ENCODE data around the gene CADM1. TPM values are rescaled to one million over a fixed set of nuclear protein-coding genes. Genes with fewer than 3 reads are reported as not detected.

The CADM1 gene
- total and polyA plus RNA-seq, 4 donors: 13.0 to 40.6 (median 28.9) TPM

GRCh38 chr11:115313224-115313838, 190.9 kb downstream of the CADM1 start:
- Histone ChIP-seq H3K9me3 (ENCODE audit: control insufficient read depth in 4 of 4, low read length in 3 of 4) (no peaks in the 10 kb centered on the region), H3K4me1 (ENCODE audit: control insufficient read depth in 4 of 4, insufficient read depth in 4 of 4, low read length in 3 of 4) (no peaks in the 10 kb centered on the region), H3K36me3 (ENCODE audit: control insufficient read depth in 4 of 4, insufficient read depth in 3 of 4, low read depth in 1 of 4, low read length in 3 of 4) (no peaks in the 10 kb centered on the region), H3K4me3 (ENCODE audit: low read depth in 1 of 3, low read length in 3 of 3) (no peak overlapping the region), H3K27me3 (ENCODE audit: control insufficient read depth in 4 of 4, insufficient read depth in 4 of 4, low read length in 3 of 4) (no peaks in the 10 kb centered on the region), H3K9ac (ENCODE audit: low read depth in 1 of 2, low read length in 2 of 2) (no peak overlapping the region), H3K27ac (ENCODE audit: low read depth in 1 of 2, low read length in 2 of 2) (no peak overlapping the region)
- no peak for DNase-seq (ENCODE audit: low spot score)
- 92% methylated on average over 2 of the region's 2 CpGs for WGBS
- TF ChIP-seq RAD21 (IDR thresholded peaks at IDR 0.05) (no peak), FOXA1 (IDR thresholded peaks at IDR 0.05) (no peak), SP1 (IDR thresholded peaks at IDR 0.05) (no peak), YY1 (IDR thresholded peaks at IDR 0.05) (no peak), NR2F2 (IDR thresholded peaks at IDR 0.05) (no peak), JUND (IDR thresholded peaks at IDR 0.05) (no peak), FOXA2 (IDR thresholded peaks at IDR 0.05) (no peak), EGR1 (IDR thresholded peaks at IDR 0.05; ENCODE audit: low read depth in 2 of 2) (no peak), HNF4A (conservative IDR thresholded peaks at IDR 0.05) (no peak), TAF1 (conservative IDR thresholded peaks at IDR 0.05) (no peak)
- TF ChIP-seq, protein P1, sequence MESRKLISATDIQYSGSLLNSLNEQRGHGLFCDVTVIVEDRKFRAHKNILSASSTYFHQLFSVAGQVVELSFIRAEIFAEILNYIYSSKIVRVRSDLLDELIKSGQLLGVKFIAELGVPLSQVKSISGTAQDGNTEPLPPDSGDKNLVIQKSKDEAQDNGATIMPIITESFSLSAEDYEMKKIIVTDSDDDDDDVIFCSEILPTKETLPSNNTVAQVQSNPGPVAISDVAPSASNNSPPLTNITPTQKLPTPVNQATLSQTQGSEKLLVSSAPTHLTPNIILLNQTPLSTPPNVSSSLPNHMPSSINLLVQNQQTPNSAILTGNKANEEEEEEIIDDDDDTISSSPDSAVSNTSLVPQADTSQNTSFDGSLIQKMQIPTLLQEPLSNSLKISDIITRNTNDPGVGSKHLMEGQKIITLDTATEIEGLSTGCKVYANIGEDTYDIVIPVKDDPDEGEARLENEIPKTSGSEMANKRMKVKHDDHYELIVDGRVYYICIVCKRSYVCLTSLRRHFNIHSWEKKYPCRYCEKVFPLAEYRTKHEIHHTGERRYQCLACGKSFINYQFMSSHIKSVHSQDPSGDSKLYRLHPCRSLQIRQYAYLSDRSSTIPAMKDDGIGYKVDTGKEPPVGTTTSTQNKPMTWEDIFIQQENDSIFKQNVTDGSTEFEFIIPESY (IDR thresholded peaks at IDR 0.05): no peak
- TF ChIP-seq, protein P2, sequence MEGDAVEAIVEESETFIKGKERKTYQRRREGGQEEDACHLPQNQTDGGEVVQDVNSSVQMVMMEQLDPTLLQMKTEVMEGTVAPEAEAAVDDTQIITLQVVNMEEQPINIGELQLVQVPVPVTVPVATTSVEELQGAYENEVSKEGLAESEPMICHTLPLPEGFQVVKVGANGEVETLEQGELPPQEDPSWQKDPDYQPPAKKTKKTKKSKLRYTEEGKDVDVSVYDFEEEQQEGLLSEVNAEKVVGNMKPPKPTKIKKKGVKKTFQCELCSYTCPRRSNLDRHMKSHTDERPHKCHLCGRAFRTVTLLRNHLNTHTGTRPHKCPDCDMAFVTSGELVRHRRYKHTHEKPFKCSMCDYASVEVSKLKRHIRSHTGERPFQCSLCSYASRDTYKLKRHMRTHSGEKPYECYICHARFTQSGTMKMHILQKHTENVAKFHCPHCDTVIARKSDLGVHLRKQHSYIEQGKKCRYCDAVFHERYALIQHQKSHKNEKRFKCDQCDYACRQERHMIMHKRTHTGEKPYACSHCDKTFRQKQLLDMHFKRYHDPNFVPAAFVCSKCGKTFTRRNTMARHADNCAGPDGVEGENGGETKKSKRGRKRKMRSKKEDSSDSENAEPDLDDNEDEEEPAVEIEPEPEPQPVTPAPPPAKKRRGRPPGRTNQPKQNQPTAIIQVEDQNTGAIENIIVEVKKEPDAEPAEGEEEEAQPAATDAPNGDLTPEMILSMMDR (IDR thresholded peaks at IDR 0.05; ENCODE audit: low read depth, low read length, missing input control): no peak
- TF ChIP-seq, protein P3, sequence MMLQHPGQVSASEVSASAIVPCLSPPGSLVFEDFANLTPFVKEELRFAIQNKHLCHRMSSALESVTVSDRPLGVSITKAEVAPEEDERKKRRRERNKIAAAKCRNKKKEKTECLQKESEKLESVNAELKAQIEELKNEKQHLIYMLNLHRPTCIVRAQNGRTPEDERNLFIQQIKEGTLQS (IDR thresholded peaks at IDR 0.05): no peak
- TF ChIP-seq, protein P4, sequence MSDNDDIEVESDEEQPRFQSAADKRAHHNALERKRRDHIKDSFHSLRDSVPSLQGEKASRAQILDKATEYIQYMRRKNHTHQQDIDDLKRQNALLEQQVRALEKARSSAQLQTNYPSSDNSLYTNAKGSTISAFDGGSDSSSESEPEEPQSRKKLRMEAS (IDR thresholded peaks at IDR 0.05): no peak

DNA sequence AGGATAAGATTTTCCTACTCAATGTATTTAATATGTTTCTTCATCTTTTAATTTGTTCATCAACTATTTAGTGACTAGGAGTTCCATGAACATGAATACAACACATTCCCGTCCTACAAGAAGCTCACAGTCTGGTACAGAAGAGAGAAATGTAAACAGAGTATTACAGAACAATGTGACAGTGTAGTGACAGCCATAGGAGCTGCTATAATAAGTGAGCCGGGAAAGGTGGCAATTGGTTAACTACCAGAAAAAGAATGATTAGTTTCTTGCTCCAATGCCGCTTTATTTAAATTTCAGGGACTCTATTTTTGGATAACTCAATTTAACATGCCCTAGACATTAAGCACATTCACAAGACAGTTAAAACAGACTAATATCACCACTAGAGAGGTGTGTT, 192.3 kb downstream of the CADM1 start:
- no peak overlapping the region for H3K27ac ChIP-seq (ENCODE audit: low read depth in 1 of 2, low read length in 2 of 2)
- H3K36me3 ChIP-seq (ENCODE audit: control insufficient read depth in 4 of 4, insufficient read depth in 3 of 4, low read depth in 1 of 4, low read length in 3 of 4): no peaks in the 10 kb centered on the region
- no peaks in the 10 kb centered on the region for H3K4me1 ChIP-seq (ENCODE audit: control insufficient read depth in 4 of 4, insufficient read depth in 4 of 4, low read length in 3 of 4)
- H3K9me3 ChIP-seq (ENCODE audit: control insufficient read depth in 4 of 4, low read length in 3 of 4): no peaks in the 10 kb centered on the region
- DNase-seq (ENCODE audit: low spot score): no peak
- H3K27me3 ChIP-seq (ENCODE audit: control insufficient read depth in 4 of 4, insufficient read depth in 4 of 4, low read length in 3 of 4): no peaks in the 10 kb centered on the region
- TF ChIP-seq GABPA (IDR thresholded peaks at IDR 0.05 in 1 of 2, conservative IDR thresholded peaks at IDR 0.05 in 1 of 2) (no peak), FOXA1 (IDR thresholded peaks at IDR 0.05) (no peak), FOXA2 (IDR thresholded peaks at IDR 0.05) (no peak)
- TF ChIP-seq, protein P2 (IDR thresholded peaks at IDR 0.05; ENCODE audit: low read depth, low read length, missing input control): no peak
- TF ChIP-seq, protein P3 (IDR thresholded peaks at IDR 0.05): no peak
- no peak overlapping the region for H3K4me3 ChIP-seq (ENCODE audit: low read depth in 1 of 3, low read length in 3 of 3)
- H3K9ac ChIP-seq (ENCODE audit: low read depth in 1 of 2, low read length in 2 of 2): no peak overlapping the region
- 96% methylated on average over 3 of the region's 3 CpGs for whole genome bisulfite sequencing

Data from liver (tissue), 9 donors.